HG03103 (cell line): Measurements from ENCODE around the gene DNAH17.

Experiments
- ATAC-seq: cut with Tn5 transposase; IDR thresholded peaks from one replicate; pipeline ENCODE4 v1.9.1; 2021; ENCODE audit warnings: low read depth; ENCODE audit not compliant: unreplicated experiment

The DNAH17 gene

DNA sequence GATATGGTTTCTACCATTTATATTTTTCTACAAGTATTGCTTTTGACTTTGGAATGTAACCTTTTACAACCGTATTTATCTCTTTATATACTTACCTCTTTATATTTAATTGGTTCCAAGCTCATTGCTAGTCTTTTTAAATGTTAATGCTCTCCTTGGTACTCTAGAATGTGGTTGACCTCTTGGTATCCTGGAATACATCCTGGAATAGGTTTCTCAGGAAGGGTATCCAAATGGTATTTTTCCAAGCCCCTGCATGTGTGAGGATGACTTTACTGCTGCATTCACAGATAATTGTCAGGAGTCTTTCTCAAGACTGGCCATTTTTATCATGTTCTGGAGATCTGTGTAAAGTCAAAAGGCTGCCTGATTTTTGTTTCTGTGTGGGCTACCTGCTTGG, 30.2 kb downstream of the DNAH17 start:
- ATAC-seq, result no peak

DNA sequence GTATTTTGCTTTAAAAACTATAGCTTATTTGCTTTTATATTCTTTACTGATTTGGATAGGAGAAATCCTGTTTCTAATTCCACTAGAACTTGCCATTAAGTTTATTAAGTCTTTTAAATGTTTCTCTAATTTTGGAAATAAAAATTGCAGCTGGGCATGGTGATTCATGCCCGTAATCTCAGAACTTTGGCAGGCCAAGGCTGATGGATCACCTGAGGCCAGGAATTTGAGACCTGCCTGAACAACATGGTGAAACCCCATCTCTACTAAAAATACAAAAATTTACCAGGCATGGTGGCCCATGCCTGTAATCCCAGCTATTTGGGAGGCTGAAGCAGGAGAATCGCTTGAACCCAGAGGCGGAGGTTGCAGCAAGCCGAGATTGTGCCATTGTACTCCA, 30.7 kb downstream of the DNAH17 start:
- ATAC-seq, result no peak

DNA sequence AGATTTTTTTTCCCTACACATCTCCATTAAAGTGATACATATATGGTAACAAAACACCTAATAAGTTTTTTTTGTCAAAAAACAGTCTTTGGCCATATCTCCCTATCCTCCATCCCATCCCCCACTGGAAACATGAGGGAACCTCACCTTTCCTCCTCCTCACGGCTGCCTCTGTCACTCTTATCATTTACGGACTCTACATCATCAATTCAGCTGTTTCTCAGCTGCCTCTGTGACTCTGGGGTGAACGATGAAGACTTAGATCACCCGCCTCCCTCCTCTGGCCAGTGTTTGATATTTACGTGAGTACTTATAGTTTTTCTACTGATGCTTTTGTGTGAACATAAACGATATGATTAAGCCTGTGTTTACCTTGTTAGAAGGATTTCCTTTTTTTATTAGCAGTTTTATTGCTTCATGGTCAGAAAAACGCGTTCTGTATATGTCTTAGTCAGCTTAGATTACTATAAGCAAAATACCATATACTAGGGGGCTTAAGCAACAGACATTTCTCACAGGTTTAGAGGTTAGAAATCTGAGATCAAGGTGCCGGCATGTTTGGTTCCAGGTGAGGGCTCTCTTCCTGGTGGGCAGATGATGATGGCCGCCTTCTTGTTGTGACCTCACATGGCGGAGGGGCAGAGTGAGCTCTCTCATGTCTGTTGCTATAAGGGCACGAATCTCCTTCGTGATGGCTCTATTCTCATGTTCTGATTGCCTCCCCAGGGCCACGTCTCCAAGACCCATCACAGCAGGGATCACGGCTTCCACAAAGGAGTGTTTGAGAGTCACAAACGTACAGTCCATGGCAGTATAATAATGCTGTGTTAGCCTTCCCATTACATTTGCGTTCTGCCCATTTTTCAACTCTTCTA, 32.1 kb downstream of the DNAH17 start:
- ATAC-seq, result no peak

DNA sequence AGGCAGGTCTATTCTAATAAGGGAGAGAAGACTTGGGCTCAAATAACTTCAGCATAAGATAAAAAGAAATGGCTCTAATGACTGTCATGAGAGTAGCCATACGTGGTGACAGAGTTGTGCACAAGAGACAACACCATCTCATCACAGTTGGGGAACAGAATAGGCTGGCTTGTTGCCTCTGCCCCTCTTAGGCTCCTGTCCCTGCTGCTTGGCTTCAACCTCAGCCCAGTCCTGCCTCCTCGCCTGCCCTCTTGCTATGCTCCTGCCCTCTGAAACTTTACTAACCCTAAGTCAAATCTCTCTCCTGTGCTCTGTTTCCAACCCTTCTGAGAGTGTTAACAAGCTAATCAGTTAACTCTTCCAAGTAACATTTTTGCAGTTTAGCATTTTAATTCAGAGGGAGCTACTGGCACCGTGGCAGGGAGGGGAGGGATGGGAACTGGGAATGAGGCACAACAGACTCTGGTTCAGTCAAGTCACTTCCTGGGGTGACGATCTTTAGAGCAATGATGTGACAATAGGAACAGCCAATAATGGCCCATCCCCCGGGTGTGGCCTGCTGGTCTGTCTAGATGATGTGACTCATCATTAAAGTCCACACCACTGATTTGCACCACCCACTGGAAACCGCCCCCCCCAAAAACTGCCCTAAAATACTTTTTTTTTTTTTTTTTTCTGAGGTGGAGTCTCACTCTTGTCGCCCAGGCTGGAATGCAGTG, 35.5 kb downstream of the DNAH17 start:
- ATAC-seq, result no peak

DNA sequence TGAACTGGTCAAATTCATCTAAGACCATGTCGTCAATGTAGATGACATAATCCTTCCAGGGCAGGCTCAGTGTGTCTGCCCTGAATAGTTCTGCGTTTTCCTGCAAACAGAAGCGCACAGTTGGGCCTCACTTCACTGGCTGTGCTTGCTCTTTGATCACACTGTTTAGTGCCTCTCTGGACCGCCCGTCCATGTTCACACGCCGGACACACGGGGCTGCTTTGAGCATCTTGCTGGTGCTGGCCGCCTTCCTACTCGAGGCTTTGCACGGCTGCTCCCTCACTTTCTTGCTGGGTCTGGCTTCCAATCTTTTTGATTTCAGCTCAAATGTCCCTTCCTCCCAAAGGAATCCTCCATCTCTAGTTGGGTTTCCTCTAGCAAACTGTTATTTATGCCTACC, 37.4 kb downstream of the DNAH17 start:
- ATAC-seq, result no peak

DNA sequence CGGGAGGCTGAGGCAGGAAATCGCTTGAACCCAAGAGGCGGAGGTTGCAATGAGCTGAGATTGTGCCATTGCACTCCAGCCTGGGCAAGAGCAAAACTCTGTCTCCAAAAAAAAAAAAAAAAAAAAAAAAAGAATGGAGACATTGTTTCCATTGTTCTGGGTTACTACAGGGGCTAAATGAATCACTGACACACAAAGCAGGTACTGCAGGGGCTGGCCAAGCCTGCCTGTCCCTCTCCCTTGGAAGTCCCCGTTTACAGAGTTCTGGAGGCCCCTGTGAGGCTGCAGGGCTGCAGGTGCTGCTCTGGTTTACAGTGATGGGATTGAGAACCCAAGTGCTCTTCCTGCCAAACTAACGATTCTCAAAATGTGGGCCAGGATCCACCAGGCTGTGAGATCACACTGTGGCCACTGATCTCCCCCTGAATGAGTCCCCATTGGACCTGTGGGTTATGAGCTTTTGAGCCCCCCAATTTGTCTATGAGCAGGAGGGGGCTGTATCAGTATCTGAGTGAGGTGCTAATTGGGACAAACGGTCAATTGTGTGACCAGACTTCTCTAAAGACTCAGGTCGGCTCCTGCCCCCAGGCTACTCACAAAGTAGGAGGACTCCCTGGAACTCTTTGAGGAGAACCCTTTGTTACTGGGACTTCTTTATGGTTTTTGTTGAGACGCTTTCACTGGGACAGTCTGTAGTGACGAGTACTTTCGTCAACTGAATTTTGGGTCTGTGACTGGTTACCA, 39.0 kb downstream of the DNAH17 start:
- ATAC-seq, result no peak

DNA sequence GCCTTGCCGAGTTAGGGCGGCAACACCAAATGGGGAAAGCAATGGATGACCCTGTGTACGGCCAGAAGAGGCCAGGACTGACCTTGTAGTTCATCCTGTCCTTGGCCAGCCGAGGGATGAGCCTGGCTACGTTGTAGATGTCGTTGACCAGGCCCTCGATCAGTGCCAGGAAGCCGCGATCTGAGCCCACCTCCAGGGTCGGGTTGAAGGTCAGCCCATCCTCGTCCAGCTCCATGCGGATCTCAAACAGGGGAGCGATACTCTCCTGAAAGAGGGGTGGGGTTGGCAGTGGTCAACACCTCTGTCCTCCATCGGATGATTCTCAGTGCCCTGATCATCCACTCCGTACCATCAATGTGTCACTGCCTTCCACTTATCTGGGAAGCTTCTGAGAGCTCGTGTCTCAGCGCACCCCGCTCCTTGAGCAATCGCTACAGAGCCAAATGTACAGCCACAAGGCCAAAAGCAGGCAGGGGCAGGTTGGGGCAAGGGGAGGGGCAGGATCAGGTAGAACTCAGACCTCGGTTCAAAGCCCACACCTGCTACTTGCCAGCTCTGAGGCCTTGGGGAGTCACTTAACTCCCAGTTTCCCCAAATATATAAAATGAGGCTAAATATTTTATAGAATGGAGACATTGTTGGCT, 39.9 kb downstream of the DNAH17 start:
- ATAC-seq, result no peak

DNA sequence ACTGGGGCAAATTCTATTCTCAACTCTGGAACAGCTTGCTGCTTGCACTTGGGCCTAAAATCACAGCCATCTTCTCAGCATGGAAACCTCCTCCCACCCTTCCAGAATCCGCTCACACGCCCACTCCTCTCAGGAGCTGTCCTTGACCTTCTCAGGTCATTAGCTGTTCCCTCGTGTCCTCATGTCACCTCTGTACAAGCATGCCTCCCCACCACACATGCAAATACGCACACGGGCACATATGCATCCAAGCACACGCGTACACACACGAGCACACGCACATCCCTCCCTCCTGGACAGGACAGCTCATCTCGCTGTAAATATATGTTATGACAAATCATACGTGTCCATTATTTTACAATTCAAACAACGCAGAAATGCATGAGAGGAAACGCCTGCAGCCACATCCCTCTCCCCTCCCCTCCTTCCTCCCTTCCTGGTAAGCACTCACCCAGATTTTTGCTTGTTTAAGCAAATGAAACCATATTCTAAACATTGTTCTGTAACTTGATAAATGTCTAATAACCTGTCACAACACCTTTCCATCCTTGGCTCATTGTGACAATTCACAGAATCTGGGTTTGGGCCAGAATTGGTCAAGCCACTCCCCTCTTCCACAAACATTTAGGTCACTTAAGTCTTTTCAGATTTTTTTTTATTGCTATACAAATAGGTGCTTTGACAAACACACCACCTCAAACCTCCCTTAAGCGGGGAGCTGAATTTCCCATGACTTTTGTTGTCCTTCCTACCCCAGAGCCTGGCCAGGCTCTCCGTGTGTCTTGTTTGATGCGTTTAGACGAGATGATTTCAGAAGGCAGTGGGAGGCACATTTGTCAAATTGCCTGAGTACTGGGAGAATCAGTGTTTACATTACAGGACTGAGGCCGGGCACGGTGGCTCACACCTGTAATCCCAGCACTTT, 41.7 kb downstream of the DNAH17 start:
- ATAC-seq, result no peak

DNA sequence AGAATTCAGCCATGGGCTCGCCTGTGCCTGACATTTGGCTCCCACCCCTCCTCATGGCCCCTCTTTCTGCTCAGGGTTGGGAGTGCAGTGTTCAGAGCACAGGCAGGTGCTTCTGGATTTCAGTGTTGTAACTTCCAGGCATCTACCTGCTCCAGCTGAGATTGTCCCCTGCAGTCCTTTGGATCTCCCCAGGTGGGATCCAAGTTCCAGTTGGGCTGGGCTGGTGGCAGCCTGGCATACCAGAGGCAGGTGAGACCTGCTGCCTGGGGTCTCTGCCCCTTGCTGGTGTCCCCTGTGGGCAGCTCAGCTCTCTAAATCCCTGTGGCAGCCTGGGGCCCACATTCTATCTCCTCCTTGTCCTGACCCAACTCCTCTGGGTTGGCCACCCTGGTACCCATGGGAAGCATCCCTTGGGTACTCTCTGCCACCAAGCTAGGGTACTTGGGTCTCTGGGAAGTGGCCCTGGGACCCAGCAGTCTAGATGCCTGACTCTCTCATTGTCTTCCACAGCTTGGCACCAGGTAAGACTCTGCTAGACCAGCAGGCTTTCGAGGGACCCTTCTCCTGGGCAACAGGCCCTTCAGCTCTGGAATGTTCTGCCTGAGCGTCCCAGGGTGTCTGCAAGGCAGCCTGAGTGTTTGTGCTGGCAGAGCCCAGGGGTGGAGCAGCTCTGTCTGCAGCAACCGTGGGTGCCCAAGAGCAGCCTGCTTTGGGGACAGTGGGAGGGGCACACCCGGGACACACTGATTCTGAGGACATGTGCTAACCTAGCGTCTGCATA, 42.5 kb downstream of the DNAH17 start:
- ATAC-seq, result no peak

DNA sequence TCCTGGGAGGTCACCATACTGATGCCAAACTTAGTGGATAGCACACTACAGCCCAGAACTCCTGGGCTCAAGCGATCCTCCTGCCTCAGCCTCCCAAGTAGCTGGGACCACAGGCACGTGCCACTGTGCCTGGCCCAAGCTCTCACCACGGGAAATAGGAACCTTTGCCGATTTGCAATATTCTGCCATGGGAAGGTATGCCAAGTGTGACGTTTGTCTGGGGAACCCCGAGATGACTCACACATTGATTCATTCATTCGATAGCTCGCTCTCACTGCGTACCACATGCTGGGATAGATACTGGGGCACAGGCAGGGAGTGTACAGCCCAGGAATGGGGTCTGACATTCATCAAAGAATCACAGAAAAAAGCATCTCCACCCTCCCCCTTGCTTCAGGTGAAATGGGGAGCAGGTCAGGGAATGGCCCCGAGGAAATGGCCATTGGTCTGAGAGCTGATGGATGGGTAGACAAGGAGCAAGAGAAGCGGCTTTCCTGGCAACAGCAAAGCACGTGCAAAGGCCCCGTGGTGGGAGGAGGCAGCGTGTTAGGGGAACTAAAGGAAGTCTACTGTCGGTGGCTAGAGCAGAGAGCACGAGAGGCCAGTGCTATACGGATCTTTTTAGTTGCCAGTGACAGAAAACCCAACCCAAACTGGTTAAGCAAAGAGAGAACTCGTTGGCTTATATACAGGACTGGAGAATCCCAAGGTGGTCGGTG, 44.1 kb downstream of the DNAH17 start:
- no peak for ATAC-seq

DNA sequence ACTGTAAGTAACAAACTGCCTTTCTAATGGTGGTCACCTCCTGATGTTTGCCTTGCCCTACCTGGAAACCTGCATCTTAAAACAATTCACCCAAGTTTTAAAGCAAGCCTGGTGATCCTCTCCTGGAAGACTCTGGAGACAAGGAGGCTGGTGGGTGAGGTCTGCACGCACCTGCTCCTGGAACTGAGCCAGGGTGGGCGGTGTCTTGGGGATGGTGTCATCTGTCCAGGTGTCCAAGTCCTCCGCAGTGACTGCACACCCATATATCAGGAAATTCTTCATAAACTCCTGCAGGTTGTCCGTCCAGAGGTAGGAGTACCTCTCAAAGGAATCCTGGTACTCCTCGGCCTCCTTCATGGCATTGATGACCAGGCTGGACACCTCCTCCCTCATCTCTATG, 44.9 kb downstream of the DNAH17 start:
- no peak for ATAC-seq

DNA sequence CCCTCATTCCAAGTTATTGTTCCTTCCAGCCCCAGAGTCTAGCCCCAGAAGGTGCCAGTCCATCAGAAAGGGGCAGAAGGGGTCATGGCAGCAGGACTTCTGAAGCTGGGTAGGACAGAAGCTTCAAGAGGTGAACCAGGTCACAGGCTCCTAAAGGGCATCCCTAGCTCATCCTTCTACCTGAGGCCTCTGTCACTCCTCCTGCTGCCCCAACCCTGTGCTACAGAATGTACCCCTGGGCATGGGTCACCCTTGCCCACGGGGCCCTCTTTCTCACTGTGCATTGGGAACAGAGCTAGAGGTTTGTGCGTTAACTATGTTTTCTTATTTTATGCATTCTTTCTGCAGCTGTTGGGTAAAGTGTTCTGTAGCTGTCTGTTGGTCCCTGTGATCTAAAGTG, 46.5 kb downstream of the DNAH17 start:
- no peak for ATAC-seq

DNA sequence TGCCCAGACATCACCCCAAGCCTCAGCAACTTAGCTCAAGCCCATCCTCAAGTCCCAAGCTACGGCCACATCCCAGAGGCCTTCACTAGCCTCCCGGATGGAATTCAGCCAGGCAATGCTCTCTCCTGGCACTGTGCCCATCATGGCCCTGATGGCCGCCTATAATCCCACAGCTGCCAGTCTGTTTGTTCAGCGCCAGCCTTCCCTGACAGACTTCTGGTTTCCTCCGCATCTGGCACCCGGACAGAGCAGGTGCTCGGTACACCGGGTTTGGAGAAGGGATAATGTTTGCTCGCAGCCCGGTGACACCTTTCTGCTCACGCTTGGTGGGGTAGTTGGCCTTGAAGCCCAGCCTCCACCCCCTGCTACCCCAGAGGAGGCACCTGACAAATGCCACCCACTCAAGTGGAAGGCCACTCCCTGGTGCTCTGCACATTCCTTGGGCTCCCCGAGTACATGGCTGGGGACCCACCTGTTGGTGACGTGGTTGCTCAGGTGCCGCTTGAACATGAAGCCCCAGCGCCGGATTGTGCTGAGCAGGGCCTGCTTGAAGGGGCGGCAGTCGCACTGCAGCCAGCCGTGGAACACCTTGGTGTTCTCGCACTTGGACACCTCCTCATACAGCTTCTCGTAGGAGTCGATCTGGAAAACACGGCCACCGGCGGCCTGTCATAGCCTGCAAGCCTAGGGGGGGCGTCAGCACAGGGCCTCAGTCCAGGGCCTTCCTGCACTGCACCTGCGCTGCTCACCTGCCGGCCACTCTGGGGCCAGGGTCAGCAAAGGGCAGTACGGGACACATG, 47.1 kb downstream of the DNAH17 start:
- ATAC-seq, result no peak

DNA sequence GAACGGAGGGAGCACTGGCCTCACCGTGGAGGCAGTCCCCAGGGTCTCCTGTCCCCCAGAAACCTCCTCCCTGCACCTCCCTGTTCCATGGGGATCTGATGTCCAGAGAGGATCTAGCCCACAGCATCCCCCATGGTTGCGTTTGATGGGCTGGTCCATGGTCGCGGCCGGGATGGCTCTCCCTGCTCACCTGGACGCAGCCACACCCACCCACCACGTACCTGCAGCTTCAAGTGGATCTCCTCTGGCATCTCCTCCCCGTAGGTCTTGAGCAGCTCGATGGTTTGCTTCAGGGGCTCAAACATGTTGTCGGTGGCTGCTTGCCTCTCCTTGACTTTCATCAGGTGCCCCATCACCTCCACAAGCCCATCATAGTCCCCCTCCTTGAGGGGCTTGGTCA, 47.9 kb downstream of the DNAH17 start:
- ATAC-seq, result no peak

DNA sequence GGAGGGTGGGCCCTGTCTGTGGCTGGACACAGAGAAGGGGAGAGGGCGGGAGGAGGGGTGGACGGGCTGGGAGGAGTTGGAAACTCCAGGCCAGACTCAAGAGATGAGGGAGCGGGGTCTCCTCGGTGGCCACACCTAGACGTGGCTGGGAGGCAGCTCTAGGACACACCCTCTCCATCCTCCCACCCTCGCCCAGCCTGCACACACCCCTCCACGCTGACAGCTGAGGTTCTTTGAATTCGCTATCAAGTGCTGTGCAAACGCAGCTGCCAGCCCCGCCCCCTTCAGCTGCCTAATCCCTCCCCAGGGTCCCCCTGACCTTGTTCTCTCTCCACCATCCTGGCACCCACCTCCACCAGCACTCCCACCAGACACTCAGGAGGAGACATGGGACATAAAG, 48.7 kb downstream of the DNAH17 start:
- ATAC-seq, result no peak

DNA sequence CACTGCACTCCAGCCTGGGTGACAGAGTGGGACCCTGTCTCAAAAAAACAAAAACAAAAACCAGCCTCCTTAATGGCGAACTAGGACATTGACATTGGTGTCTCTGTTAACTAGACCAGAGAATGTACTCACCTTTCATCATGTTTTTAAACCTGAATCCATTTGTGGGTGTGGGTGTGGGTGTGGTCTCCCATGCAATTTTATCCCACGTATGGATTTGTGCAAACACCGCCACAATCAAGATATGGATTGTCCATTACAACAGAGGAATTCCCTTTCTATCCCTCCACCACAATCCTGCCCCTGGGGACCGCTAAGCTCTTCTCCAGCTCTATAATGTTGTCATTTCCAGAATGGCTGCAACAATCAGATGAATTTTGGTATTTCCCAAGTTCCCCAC, 49.9 kb downstream of the DNAH17 start:
- ATAC-seq, result no peak

DNA sequence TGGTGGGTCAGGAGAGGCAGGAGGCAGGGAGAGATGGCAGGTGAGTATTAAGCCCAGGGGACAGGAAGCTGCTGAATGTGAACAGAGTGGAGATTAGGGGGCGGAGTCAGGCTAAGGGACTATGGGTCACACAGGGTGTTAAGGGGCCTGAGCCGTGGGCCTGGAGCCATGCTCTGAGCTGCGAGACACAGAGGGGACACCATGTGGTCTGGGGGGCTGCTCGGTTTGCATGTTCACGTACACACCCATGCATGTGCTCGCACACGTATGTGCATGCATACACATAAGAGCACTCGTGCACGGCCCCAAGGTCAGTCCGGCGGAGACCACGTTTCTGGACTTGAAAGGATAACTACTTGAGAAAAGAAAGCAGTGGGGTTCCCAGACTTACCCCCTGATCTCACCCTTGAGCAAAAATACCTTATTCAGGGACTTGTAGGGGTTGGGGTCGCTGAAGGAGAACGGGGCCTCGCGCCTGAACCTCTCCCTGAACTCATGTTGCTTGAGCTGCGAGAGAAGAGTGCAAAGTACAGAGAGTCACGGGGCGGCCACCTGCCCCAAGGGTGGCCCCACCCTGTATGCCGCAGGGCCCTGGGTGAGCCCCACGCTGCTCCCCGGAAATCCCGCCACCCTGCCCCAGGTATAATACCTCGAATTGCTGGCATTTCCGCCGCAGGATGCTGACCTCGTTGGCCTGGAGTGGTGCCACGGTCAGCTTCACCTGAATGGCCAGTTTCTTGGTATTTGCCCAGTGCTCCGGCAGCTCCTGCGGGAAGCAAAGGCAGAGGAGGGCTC, 50.8 kb downstream of the DNAH17 start:
- no peak for ATAC-seq
